Chondrocyte (in vitro differentiated cells): ENCODE results near the gene XRRA1. TPM values are rescaled to one million over a fixed set of nuclear protein-coding genes. Genes with fewer than 3 reads are reported as not detected.

ENCODE experiments used
- DNase-seq: peaks from one replicate; pipeline ENCODE4 v3.0.0; 2021; ENCODE audit warnings: mixed read lengths, low spot score
- H3K27ac Mint-ChIP-seq: one replicate; pipeline ENCODE4 v1.8.0; 2021; ENCODE audit warnings: mild to moderate bottlenecking, moderate library complexity, mixed read lengths; ENCODE audit not compliant: unreplicated experiment
- H3K27me3 Mint-ChIP-seq: 2 replicates; pipeline ENCODE4 v1.8.0; 2021; ENCODE audit warnings: low read depth, mixed read lengths
- H3K36me3 Mint-ChIP-seq: 2 replicates; pipeline ENCODE4 v1.8.0; 2021; ENCODE audit warnings: low read depth, mixed read lengths
- H3K4me1 Mint-ChIP-seq: 2 replicates; pipeline ENCODE4 v1.8.0; 2021; ENCODE audit warnings: low read depth, mild to moderate bottlenecking, mixed read lengths
- H3K4me3 Mint-ChIP-seq: one replicate; pipeline ENCODE4 v1.8.0; 2021; ENCODE audit warnings: mild to moderate bottlenecking, moderate library complexity, mixed read lengths; ENCODE audit not compliant: unreplicated experiment
- H3K9me3 Mint-ChIP-seq: 2 replicates; pipeline ENCODE4 v1.8.0; 2021; ENCODE audit warnings: low read depth, mixed read lengths
- total RNA-seq: library from RNA; stranded (reverse); gene quantifications from 3 replicates; pipeline ENCODE4 v1.2.1, GENCODE V29; 2021
- TF ChIP-seq, protein P1 (sequence below): fragments of 200-600 bp; sonication (generic); IDR thresholded peaks from 2 replicates; pipeline ENCODE4 v1.5.0; 2021; ENCODE audit warnings: antibody characterized with exemption, mild to moderate bottlenecking, moderate library complexity

XRRA1 gene
- total RNA-seq, 1 donor from 2014 or later, result 8.0 TPM

DNA sequence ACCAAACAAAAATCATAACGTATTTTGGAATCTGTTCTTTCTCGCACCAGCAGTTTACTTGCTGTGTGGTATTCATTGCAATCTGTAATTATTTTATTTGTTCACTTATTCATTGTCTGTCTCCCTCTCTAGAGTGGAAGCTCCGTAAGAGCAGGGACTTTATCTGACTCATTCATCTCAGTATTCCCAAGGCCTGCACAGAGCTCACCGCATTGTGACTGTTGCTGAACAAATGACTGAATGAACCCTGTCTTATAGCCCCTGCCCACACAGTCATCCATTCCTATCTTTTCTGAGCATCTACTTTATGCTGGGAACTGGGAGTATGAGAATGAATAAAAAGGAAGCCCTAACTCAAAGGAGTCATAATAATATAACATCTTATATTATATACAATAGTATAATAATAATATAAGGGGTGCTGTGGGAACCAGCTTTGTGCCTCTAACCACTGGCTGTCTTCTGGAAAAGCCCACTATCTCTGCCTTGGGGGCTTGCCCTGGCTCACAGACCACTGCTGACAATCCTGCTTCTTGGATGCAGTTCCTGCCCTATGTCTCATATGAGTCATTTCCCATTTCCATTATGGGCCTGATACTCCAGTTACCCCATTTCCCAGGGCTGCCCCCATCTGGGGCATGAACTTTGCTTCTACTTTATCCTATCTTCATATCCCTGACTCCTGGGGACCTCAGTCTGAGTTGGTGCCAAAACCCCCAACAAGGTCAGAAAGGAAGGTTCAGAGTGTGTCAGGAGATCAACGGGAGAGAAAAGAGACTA lies 11.0 kb downstream of the XRRA1 start:
- DNase-seq, result no peak
- Mint-ChIP-seq H3K27me3 (no peaks in the 10 kb centered on the region), H3K27ac (no peak overlapping the region), H3K4me1 (peaks cover 4% of the 10 kb centered on the region), H3K4me3 (no peak overlapping the region), H3K36me3 (peaks cover 24% of the 10 kb centered on the region), H3K9me3 (no peaks in the 10 kb centered on the region)
- TF ChIP-seq, protein P1, sequence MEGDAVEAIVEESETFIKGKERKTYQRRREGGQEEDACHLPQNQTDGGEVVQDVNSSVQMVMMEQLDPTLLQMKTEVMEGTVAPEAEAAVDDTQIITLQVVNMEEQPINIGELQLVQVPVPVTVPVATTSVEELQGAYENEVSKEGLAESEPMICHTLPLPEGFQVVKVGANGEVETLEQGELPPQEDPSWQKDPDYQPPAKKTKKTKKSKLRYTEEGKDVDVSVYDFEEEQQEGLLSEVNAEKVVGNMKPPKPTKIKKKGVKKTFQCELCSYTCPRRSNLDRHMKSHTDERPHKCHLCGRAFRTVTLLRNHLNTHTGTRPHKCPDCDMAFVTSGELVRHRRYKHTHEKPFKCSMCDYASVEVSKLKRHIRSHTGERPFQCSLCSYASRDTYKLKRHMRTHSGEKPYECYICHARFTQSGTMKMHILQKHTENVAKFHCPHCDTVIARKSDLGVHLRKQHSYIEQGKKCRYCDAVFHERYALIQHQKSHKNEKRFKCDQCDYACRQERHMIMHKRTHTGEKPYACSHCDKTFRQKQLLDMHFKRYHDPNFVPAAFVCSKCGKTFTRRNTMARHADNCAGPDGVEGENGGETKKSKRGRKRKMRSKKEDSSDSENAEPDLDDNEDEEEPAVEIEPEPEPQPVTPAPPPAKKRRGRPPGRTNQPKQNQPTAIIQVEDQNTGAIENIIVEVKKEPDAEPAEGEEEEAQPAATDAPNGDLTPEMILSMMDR, result no peak

DNA sequence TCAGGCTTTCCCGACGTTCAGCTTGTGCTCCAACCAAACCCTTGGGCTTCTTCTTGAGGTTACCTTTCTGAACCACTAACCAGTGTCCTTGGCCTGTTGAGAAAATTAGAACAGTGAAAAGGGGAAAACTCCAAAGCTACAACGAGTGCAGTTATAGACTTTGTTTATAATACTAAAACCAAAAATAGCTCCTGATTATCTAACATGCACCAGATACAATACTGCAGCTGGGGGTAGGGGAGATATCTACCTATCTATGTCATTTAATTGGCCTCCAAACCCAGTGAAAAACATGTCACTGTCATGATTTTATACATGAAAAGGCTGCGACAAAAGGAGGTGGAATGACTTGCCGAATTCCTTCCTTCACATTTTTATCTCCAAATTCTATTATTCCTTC lies 11.9 kb downstream of the XRRA1 start:
- Mint-ChIP-seq H3K4me1 (no peaks in the 10 kb centered on the region), H3K36me3 (peaks cover 23% of the 10 kb centered on the region), H3K27ac (no peak overlapping the region), H3K27me3 (no peaks in the 10 kb centered on the region), H3K4me3 (no peak overlapping the region), H3K9me3 (no peaks in the 10 kb centered on the region)
- no peak for DNase-seq
- TF ChIP-seq, protein P1, result no peak

DNA sequence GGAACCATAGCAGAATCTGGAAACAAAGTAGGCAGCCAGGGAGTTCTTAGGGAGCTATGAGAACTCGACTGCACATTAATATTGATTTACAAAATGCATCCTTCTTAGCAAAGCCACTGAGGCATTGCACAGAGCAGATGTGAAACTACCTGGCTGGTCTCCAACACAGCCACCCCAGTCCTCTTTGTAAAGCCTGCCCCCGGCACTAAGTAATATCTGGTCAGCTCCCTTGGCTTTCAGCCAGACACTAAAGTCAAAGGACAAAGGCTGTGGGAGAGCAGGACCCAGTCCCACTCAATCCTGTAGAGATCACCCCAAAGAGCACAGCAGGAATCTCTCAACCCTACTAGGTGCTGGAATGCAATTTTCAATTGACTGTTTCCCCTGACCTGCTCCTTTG lies 12.8 kb downstream of the XRRA1 start:
- H3K4me1 Mint-ChIP-seq, result no peaks in the 10 kb centered on the region
- no peak overlapping the region for H3K4me3 Mint-ChIP-seq
- DNase-seq, result no peak
- no peaks in the 10 kb centered on the region for H3K27me3 Mint-ChIP-seq
- TF ChIP-seq, protein P1, result no peak
- peaks cover 21% of the 10 kb centered on the region for H3K36me3 Mint-ChIP-seq
- H3K9me3 Mint-ChIP-seq, result no peaks in the 10 kb centered on the region
- no peak overlapping the region for H3K27ac Mint-ChIP-seq

DNA sequence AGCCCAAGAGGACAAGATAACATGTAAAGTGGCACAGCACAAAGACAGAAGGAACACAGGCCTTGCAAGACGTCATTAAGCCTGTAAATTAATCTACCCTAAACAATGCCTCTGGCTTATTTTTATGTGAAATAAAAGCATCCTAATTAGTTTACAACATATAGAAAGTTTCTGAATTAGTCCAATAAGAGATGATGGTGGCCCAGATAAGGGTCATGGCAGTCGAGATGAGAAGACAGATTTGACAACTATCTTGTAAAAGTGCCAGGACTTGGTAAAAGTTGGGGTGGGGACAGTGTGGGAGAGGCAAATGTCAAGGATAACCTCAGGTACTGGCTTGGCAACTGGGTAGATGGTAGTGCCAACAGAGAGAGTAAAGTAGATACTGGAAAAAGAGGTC lies 13.6 kb downstream of the XRRA1 start:
- H3K36me3 Mint-ChIP-seq, result peaks cover 19% of the 10 kb centered on the region
- DNase-seq, result no peak
- no peak overlapping the region for H3K27ac Mint-ChIP-seq
- H3K9me3 Mint-ChIP-seq, result no peaks in the 10 kb centered on the region
- no peak overlapping the region for H3K4me3 Mint-ChIP-seq
- no peaks in the 10 kb centered on the region for H3K27me3 Mint-ChIP-seq
- H3K4me1 Mint-ChIP-seq, result no peaks in the 10 kb centered on the region
- TF ChIP-seq, protein P1, result no peak

DNA sequence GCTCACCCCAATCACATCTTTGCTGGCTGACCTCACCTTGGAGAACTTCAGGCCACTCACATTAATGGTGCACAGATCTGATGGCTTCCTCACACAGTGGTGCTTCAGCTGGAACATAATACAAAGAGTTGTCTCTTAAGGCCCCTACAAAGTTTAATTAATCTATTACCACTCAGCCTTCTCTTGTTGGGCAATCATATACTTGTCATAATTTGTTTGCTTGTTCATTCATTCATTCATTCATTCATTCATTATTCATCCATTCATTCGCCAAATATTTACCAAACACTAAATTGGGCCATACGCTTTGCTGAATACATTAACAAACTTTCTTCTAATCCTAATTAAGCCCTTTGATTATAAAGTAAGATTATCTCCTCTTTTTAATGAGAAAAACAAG lies 15.1 kb downstream of the XRRA1 start:
- no peak overlapping the region for H3K4me3 Mint-ChIP-seq
- H3K9me3 Mint-ChIP-seq, result no peaks in the 10 kb centered on the region
- DNase-seq, result no peak
- no peak overlapping the region for H3K27ac Mint-ChIP-seq
- no peaks in the 10 kb centered on the region for H3K27me3 Mint-ChIP-seq
- H3K36me3 Mint-ChIP-seq, result peaks cover 15% of the 10 kb centered on the region
- H3K4me1 Mint-ChIP-seq, result no peaks in the 10 kb centered on the region
- TF ChIP-seq, protein P1, result no peak
